ENCODE results near the gene PROX1.
A peak's percentile ranks its signal among the peaks of the same experiment; 100 is the strongest.

The PROX1 gene

DNA sequence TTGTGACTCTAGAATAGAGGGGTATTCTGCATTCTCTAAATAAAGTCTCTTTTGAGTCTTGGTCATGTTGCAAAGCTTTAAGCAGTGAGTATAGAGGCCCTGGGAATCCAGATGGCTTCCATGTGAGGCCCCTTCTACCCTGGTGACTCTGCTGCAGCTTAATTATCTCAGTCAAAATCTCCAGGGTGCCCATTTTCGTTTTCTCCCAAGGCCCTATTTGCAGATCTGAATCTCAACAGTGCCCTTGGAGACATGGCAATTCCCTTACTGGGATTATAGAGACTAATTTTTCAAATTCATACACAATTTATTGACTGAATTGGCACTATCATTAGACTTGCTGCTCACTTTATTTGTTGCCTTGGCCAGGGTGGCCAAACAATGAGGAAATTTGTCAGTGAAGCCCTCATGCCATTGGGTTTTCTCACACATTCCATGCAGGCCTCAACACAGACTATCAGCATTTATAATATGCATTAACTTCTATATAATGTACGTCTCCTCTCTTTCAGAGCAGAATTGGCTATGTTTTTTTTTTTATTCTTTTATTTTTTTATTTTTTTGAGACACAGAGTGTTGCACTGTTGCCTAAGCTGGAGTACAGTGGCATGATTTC, 35.1 kb downstream of the PROX1 start:
- DNase-seq (ENCODE audit: low spot score): no peak

DNA sequence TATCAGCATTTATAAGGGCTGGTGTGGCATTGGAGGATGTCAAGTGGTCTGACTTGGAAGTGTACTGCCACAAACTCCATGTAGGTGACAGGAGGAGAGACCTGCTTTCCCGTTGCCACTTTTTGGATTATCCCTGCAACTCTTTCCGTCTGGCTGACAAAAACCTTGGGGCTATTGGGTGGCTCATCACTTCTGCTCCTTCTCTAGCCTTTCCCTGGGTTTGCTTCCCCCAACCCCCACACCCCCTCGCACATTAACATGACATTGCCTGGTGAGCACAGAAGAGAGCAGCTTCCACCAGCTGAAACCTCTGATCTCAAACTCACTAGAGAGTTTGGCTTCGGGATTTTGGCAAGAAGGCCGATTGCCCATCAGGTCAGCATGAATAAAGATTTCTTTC, 39.2 kb downstream of the PROX1 start:
- DNase-seq (ENCODE audit: low spot score): no peak

DNA sequence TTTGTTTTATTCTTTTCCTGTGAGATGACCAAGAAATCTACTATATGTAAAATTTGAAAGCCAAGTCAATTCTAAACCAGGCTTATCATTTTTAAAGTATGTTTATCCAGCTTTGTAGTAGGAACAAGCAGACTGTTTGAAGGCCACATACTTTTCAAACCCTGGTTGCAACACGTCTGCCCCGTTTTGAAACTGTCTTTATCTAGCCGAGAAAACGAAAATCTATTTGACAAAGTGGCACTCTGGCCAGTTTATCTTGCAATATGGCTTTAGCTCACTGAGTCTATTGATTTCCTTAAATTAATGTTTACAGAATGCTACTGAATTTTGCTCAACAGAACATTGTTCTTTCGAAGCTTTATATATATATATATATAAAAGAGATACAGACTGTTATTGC, 39.7 kb downstream of the PROX1 start:
- DNase-seq (ENCODE audit: low spot score): no peak

DNA sequence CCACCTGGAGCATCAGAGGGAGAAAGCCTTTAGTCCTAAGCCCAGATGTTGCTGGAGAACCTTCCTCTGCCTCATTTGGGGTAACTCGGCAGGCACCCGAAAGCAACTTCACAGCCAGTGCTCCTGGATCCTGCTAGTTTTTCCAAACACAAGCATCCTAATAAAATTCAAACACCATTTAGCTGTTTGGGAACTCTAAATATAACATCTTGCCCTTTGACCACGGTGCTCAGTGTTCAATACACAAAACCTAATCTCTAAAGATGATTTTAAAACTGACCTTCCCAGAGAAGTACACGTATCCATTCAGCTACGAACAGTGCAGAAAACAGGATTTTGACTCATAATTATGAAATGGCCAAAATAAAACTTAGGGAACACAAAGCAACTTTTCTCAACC, 40.3 kb downstream of the PROX1 start:
- no peak for DNase-seq (ENCODE audit: low spot score)

DNA sequence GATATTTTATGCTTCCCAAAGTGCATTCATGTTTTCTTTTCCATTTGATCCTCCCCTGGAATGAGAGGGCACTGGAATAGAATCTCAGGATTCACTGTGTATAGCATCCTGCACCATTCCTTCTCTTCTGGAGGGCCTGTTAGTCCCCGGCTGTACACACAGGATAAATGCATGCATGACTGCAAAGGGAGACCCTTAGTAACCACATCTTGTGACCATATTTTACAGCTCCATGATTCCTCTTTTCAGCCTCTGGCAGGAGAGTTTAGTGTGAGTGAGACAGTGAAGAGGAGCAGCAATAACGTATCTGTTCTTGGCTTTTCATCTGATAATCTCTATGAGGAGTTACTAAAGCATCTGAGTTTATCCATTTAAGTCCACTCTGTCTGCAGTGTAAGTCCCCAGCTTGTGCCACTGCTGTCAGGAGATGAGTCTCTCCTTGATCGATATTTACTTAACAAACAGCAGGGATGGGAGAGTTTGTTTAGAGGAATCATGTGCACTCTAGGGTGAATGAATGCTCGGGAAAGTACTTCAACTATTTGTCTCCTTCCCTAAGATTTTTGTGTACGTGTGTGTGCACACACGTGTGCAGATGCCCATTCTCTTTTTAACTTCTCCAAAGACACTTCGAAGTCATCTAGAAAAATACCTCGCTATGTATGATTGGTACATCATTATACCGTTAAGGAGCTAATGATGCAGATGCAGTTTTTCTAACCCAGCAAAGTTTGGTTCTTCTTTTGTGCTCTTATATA, 41.1 kb downstream of the PROX1 start:
- DNase-seq (ENCODE audit: low spot score): no peak

DNA sequence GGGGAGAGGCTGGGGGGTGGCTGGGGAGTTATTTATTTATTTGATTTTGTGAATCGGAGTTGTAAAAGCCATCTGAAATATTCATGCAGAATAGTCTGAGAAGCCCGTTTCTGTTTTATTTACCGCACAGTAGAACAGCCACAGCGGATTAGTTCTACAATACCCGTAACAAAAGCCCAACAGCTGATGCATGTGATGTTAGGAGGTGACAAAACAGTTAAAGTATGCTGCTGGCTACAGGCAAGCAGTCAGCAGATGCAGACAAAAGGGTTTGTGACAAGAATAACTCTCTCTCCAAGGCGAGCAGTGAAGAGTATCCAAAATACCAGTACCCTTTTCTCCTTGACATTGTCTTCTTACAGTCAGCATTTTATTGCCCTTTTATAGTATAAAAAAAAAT, 42.0 kb downstream of the PROX1 start:
- DNase-seq (ENCODE audit: low spot score): peak; percentile 6

DNA sequence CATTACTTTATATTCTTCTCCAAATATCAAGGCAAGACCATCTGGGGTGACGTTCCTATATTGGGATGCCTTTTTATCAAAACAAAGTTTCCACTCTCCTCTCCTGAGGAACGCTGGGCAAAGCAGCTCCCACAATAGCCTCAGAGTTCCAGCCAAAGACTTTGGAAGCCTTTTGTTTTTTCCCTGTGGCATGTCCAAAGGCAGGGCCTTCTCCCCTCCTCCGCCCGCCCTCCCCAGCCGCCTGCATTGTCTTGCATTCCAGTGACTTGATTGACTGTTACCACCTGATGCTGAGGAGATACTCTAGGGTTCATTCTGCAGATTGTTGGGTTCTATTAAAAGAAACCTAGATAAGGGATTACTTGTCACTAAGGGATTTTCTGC, 43.5 kb downstream of the PROX1 start:
- DNase-seq (ENCODE audit: low spot score): no peak

DNA sequence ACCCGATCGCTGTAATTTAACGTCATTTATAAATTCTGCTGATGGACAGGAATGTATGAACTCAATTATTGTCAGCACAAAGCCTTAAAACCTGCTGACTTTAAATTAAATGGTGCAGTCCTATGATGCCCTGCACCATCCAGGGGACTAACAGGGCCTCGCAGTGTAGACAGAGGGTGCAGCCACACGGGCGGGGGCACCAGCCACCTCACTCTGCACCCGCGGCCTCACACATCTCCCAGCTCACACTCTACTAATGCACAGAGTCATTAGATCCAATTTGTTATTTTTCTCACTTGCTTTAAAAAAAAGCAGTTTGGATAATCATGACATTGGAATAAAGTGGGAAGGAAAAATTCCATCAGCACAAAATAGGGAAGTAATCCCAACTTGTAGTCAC, 49.7 kb downstream of the PROX1 start:
- no peak for DNase-seq (ENCODE audit: low spot score)

DNA sequence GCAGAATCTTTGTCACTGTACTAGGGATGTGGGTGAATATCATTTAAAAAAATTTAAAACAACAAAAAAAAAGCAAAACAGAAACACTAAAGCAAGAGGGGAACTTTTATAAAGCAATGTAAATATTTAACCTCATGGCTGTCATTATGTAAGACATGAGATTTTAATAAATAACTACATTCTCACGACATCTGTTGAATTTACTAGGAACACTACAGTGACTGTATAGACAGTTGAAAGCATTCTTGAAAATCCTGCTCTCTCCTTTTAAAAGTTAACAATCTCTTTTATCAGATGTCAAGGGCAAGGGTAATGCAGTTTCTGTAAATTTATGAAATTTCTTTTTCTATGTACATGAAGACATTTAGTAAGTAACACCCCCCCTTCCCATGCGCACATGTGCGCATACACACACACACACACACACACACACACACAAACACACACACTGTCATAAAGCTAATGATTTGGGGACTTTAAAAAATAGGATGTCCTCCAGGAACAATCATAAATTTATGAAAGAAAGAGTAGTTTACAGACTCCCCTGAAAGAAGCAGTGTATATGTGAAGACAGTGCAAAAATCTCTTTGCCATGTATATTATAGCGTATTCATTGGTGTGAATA, 51.7 kb downstream of the PROX1 start:
- no peak for DNase-seq (ENCODE audit: low spot score)

DNA sequence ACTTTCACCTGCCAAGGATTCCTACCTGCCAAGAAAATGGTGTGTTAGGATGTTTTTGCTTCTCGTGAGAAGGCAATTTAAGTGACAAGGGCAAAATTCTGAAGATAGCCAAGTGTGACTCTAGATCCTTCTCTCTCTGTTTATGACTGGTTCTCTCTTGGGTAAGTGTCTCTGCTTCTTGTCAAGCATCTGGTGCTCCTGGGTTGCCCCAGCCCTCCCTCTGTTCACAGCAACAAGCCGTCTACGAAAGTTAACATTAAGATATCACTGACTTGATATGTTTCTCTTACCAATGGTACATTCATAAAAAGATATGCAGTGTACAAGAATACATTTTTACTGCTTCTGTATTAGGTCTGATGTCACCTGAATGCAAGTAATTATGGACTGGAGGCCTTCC, 55.4 kb downstream of the PROX1 start:
- DNase-seq (ENCODE audit: low spot score): no peak

DNA sequence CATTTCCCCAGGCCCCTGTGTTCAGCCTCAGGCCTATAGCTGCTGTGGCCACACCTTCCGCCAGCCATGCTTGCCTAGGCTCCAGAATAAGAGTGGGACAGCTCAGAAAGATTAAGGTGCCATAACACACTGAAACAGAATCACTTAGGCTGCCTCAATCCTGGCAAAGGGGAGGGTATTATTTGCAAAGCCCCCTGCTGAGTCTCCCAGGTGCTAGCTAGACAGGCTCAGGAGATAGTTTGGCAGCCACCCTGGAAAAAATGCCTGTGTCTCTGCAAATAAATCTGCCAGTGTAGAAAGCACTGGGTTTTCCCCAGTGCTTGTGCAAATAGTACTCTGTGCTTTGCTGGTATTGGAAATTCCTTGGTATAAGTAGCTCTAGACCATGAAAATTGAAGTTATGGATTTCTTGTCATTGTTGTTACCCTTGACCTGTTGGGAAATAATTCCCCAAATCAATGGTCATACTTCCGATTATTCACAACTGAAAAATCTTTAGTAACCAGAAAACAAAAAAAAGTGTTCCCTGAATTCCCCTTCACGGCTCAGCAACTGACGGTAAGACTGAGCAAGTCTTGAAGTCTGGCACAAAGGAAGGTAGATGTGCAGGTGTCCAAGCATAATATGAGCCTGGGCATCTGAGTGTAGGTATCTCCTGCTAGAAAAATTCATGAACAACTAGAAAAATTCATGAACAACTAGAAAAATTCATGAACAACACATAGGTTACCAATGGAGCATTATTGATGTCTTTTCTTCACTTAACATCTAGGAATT, 56.9 kb downstream of the PROX1 start:
- peak; percentile 35 for DNase-seq (ENCODE audit: low spot score)

DNA sequence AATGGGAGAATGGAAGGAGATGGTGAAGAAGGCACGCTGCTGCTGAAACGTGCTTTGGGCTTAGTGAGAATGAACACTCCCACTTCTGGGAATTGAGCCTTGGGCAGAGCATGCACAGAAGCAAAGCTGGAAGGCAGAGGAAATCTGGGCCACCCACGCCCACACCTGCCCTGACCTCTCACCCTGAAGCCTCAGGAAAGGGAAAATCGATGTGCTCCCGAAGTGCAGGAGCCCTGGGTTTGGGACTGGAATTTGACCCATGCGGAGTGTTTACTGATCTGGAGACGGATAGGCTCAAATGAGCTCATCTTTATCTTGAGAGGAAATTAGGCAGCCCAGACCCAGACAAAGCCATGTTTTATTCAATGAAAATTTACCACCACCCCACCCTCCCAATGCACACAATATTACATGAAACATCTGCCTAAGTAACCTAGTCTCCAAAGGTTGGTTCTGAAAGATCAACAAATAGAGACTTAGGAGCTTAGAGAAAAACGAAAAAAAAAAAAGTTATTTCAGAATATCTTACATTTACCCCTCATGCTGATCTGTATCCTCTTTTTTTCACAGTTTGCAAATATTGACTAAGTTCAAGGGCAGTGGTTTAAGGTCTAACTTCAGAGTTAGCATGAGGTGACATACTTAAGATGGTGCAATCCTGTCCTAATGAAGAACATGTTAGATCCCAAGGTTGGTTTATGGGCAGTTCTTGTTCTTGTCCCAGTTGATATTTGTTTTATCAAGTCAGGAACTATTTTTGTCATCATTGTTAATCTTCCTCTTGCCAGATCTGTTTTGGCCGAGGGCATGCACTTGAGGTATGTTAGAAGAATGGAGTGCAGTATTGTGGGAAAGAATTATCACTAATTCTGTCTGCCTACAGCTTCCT, 63.0 kb downstream of the PROX1 start:
- no peak for DNase-seq (ENCODE audit: low spot score)

DNA sequence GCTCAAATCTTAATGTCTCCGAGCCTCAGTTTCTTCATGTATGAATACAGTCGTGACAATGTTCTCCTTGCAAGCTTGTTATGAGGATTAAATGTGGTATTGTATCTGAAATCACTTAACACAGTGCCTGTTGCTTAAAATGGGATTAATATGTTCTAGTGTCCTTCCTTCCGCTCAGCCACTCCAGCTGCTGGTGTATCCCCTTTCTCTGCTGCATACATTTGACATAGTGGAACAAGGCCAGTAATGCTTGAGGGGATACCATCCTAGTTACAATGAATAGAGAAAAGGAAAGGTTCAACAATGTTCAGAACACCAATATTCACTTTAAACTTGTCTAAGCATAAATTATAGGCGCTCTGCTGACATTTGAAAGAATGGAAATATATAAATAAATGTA, 64.0 kb downstream of the PROX1 start:
- DNase-seq (ENCODE audit: low spot score): no peak

DNA sequence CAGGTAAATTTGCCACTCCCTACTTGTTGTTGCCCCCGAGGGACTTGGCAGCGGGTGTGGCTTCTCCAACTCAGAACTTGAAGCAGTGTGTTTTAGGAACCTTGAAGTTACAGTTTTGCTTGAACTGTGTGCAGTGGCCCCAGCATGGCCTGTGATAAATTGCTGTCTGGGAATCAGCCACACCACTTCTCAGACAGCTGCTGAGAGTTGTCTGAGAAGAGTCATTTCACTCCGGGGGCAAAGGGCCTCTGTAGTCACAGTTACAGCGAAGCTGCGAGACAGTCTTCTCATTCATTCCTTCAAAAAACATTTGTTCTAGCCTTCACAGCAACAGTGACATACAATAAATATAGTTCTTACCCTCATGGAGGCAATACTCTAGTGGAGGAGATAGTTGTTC, 70.3 kb downstream of the PROX1 start:
- no peak for DNase-seq (ENCODE audit: low spot score)

DNA sequence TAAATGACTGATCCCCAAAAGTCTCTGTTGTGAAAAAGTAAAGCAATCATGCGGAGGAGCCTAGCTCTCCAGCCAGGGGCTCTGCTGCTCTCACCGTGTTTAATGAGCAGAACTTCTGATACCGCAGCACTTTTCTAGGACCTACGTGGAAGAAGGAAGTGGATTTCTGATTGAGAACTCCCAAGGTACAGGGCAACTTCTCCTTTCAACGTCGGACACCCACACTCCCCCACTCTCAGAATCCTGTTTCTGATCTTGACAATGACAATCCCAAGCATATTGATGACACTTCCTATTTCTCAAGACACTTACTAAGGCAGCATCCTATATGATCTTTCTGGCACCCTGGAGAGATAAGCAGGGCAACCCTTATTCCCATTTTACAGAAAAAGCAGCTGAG, 78.4 kb downstream of the PROX1 start:
- no peak for DNase-seq (ENCODE audit: low spot score)

DNA sequence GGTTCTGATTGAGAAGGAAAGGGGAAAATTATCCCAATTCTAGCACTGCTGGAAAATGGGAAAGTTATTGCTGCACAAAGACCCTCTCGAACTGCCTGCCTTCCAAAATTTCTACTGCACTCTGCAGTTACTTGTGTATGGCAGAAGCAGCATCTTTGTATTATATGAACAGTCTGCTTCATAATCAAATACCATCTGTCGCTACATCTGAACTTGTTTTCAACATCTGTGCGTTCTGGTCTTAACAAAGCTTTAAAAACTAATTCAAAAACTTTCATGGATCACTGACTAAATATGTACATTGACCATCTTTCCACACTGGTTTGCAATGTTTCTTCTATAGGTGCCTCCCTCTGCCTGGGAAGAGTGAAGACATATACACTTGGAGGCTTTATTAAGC, 79.2 kb downstream of the PROX1 start:
- DNase-seq (ENCODE audit: low spot score): no peak

DNA sequence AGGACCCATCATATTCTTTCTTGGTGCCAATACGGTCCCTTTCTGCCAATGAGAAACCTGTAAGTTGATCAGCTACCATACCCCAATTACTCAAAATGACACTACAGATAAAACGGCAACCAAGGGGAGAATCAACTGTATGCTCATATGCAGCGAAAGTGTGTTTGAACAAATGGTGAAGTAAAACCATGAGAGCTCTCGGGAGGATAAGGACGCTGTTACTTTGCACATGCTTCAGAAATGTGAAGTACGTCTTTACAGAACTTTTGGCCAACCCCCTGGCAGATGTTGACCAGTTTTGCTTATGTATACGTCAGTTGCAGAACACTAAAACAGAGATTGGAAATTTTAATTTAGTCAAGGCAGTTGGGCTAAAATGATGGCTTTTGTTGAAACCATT, 79.6 kb downstream of the PROX1 start:
- no peak for DNase-seq (ENCODE audit: low spot score)

DNA sequence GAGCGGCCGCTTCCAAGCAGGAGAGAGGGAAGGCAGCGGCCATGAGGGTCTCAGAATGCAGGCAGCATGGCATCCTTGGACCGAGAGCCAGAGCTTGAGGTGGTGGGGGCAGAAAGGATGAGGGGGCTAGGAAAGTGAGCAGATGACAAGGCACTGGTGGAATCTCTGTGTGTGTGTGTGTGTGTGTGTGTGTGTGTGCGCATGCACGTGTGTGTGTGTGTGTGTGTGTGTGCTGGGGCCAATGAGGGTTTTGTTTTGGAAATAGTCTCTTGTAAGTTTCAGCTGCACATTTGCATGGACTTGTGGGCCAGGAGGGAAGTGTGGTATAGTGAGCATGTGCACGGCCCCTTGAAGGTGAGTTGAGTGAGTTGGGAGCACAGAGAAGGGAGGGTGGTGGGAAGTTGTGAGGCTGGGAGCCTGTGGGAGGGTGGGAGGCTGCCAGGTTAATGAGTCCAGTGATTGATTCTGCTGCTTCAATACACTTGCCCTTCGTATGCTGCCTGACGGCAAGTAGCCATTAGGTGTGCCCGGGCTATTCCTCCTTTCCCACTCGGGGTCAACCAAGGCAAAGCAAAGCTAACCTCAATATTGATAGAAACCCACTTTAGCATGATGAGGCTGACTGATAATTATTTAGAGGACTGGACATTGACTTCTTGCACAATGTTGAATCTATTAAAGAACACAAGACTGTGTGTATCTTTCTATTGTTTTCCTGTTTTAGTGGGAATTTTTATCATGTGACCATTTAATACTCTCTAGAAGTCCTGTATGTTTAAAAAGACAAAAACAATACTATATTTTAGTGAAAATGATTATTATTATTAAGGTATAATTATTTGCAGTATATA, 80.3 kb downstream of the PROX1 start:
- DNase-seq (ENCODE audit: low spot score): no peak

DNA sequence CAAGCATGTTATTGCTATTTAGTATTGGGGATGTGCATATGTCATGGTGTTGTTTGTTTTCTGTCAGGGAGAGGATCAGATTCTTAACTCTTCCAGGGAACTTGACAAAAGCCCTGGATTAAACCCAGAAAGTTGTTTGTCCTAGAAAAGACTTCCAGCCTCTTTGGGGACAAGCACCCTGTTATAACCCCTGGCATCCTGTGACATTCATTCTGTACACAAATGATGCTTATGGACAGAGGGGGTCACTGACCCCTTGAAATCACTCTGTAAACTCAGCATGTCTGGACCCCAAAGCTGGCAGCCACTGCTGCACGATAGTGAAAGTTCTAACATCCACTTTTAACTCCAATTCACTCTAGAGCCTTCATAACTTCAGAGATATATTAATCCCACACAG, 81.2 kb downstream of the PROX1 start:
- no peak for DNase-seq (ENCODE audit: low spot score)

DNA sequence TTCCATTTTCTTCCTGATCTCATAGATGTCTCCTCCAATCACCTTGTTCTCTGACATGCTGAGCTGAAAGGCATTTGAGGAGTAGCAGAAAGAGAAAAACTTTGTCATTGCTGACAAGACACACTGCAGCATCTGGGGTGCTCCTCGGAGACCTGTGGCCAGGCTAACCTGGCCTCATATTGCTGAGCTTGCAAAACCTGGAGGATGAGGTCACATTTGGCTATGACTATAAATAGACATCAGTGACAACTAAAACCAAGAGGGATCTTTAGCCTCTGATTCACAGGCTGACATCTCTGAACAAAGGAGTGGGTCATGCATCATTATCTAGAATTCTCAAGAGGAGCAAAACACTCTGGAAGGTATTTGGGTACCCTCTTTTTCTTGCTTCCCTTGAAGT, 83.7 kb downstream of the PROX1 start:
- DNase-seq (ENCODE audit: low spot score): no peak

Data from kidney tubule cell (primary cell).